Activated B cell treated with CpG ODN at 0.5 μM for 24 hours (primary cell): ENCODE results near the gene ENDOG. TPM values are rescaled to one million over a fixed set of nuclear protein-coding genes. Genes with fewer than 3 reads are reported as not detected.
"Not testable (repeated sequence)": the region's sequence is repeated elsewhere in the genome, so short reads cannot be mapped to it uniquely, and the experiment has no call there.

Experiments used
- ATAC-seq: fragments of 200-7000 bp; cut with Tn5 transposase; one replicate; pipeline ENCODE4 v1.10.0; 2021; ENCODE audit warnings: low read depth, mild to moderate bottlenecking, moderate library complexity
- CTCF ChIA-PET: fragments of 350-600 bp; sonication (Branson Sonifier 250); formaldehyde crosslinking; loops from one replicate; lab custom pipeline; 2021; ENCODE audit warnings: antibody characterized with exemption; lab: Charles Lee
- POLR2A ChIA-PET: fragments of 350-600 bp; sonication (Branson Sonifier 250); formaldehyde crosslinking; loops from one replicate; lab custom pipeline; 2021; ENCODE audit warnings: antibody characterized with exemption; lab: Charles Lee
- DNase-seq: peaks from one replicate; pipeline ENCODE4 v3.0.0; 2022
- H3K27ac Mint-ChIP-seq: one replicate; pipeline ENCODE4 v1.8.0; 2020; ENCODE audit warnings: mixed read lengths
- H3K27me3 Mint-ChIP-seq: one replicate; pipeline ENCODE4 v1.8.0; 2021; ENCODE audit warnings: mixed read lengths
- H3K36me3 Mint-ChIP-seq: one replicate; pipeline ENCODE4 v1.8.0; 2021; ENCODE audit warnings: low read depth, mixed read lengths
- H3K4me1 Mint-ChIP-seq: one replicate; pipeline ENCODE4 v1.8.0; 2021; ENCODE audit warnings: mixed read lengths
- H3K4me3 Mint-ChIP-seq: one replicate; pipeline ENCODE4 v1.8.0; 2020; ENCODE audit warnings: mild to moderate bottlenecking, mixed read lengths
- H3K9me3 Mint-ChIP-seq: one replicate; pipeline ENCODE4 v1.8.0; 2020; ENCODE audit warnings: mixed read lengths
- intact Hi-C: fragments of 100-400 bp; cut with micrococcal nuclease; formaldehyde crosslinking; loops from one replicate; pipeline ENCODE4 v1.15.1; 2024
- total RNA-seq: library from RNA; stranded (reverse); gene quantifications from 2 replicates; pipeline ENCODE4 v1.2.3, GENCODE V29; 2022
- TF ChIP-seq, protein P1 (sequence below): fragments of 200-600 bp; IDR thresholded peaks from one replicate; pipeline ENCODE4 v1.8.0; 2022; ENCODE audit warnings: antibody characterized with exemption, mild to moderate bottlenecking

The ENDOG gene
- total RNA-seq, 1 donor from 2014 or later: 16.9 TPM

DNA sequence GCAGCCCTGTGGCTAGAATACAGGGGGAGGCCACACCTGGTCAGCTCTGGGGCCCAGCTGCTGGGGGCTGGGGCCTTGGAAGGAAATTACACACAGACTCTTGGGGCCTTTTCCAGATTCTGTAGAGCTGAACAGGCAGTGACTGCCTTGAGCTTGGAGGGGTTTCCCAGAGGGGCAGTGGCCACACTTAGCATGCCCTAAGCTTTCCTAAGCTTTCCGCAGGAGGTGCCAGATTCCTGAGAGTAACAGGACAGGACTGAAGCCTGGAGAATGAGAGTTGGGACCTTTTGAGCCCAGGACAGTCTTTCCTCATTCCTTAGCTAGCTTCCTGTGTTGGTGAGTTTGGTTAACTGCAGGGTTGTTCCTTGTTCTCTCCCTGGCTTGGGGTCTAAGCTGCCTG is 29.9 kb upstream of the ENDOG start:
- ChIA-PET POLR2A (interaction anchor here (0.6 to 1.6 kb wide), 4 partner anchors 16 to 131 kb away, joined by 3 to 7 read pairs (median 6); partner anchors contain the start of gene SPOUT1), CTCF (interaction anchor here (0.8 to 2.2 kb wide), 3 partner anchors 30 to 140 kb away, joined by 3 to 9 read pairs (median 4); partner anchors contain the start of gene ENDOG)
- ATAC-seq: no peak
- Mint-ChIP-seq H3K9me3 (no peaks in the 10 kb centered on the region), H3K27ac (peak overlapping the region; percentile 85), H3K36me3 (peaks cover 43% of the 10 kb centered on the region), H3K4me3 (peak overlapping the region; percentile 95), H3K4me1 (peaks cover 14% of the 10 kb centered on the region), H3K27me3 (no peaks in the 10 kb centered on the region)
- TF ChIP-seq, protein P1, sequence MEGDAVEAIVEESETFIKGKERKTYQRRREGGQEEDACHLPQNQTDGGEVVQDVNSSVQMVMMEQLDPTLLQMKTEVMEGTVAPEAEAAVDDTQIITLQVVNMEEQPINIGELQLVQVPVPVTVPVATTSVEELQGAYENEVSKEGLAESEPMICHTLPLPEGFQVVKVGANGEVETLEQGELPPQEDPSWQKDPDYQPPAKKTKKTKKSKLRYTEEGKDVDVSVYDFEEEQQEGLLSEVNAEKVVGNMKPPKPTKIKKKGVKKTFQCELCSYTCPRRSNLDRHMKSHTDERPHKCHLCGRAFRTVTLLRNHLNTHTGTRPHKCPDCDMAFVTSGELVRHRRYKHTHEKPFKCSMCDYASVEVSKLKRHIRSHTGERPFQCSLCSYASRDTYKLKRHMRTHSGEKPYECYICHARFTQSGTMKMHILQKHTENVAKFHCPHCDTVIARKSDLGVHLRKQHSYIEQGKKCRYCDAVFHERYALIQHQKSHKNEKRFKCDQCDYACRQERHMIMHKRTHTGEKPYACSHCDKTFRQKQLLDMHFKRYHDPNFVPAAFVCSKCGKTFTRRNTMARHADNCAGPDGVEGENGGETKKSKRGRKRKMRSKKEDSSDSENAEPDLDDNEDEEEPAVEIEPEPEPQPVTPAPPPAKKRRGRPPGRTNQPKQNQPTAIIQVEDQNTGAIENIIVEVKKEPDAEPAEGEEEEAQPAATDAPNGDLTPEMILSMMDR: no peak
- no peak for DNase-seq
- intact Hi-C loops: no loop called here

DNA sequence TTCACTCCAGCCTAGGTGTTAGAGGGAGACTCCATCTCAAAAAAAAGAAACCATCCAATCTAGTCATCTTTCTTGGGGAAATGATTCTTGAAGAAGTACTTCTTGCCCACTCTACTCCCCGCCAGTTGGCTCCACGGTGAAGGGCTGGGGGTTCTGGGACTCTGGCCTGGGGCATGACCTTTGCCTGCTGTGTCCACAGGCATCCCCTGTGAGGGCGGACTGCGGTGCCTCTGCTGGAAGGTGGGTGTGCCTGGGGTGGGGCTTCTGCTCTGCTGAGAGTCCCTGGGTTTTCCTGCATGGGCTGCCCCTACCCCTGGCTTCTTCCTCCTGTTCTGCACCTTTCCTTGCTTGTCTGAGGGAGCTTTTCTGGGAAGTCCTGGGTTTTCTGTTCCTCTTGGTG is 27.8 kb upstream of the ENDOG start:
- DNase-seq: no peak
- Mint-ChIP-seq H3K36me3 (peaks cover 58% of the 10 kb centered on the region), H3K27me3 (no peaks in the 10 kb centered on the region), H3K9me3 (no peaks in the 10 kb centered on the region), H3K27ac (no peak overlapping the region), H3K4me1 (peaks cover 17% of the 10 kb centered on the region), H3K4me3 (no peak overlapping the region)
- CTCF ChIA-PET: no interaction called here
- intact Hi-C loops: no loop called here
- TF ChIP-seq, protein P1: no peak
- ATAC-seq: no peak
- POLR2A ChIA-PET: no interaction called here

DNA sequence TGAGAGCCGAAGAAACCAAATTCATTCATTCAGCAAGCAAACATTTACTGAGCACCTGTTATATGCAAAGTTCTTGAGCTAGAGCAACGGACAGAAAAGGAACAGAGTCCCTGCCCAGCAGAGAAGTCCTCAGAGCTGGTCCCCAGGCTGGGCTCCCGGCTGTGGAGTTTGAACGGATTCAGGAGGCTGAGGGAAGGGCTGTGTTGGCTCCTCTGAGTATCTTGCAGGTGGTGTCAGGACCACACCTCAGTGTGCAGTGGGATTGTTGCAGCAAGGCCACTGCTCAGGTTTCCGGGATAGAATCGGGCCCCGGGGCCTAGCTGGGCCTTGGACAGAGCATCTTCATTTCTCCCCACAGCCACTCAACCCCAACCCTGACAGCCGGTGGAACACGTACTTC is 26.2 kb upstream of the ENDOG start:
- ATAC-seq: no peak
- Mint-ChIP-seq H3K4me3 (no peak overlapping the region), H3K27me3 (no peaks in the 10 kb centered on the region), H3K27ac (no peak overlapping the region), H3K4me1 (peaks cover 15% of the 10 kb centered on the region), H3K36me3 (peaks cover 65% of the 10 kb centered on the region), H3K9me3 (no peaks in the 10 kb centered on the region)
- intact Hi-C loops: no loop called here
- CTCF ChIA-PET: no interaction called here
- POLR2A ChIA-PET: interaction anchor here (0.6 to 0.7 kb wide), 2 partner anchors 94 to 215 kb away, joined by 3 read pairs; no protein-coding TSS in a partner anchor
- TF ChIP-seq, protein P1: no peak
- DNase-seq: no peak

DNA sequence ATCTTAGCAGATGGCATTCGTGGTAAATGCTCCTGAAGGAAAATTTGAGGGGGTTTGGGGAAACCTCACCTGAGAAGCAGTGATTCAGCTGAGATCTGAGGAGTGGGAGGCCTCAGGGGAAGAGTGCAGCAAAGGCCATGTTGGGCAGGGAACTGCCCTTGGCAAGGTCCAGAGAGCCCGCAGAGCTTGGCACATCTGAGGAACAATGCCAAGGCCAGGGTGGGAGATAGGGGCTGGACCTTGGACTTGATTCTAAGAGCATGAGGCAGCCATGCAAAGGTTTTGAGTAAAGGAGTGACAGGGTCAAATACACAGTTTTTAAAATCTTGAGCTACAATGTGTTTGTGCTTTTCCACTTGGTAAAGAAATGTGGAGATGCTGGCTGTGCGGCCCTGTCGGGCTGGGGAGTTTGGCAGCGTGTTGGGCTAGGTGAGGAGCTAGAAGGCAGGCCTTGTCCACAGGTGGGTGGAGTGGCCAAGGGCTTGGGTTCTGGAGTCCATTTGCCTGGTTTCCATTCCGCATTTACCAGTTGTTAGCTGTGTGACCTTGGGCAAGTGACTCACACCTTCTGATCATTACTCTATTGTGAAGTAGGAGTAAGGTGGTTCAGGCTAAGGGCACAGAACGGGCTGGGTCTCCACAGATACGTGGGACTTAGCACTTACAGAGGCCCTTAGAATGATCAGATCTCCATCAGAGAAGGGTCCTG is 25.2 kb upstream of the ENDOG start:
- no peaks in the 10 kb centered on the region for H3K9me3 Mint-ChIP-seq
- H3K4me1 Mint-ChIP-seq: peaks cover 9% of the 10 kb centered on the region
- intact Hi-C loops: no loop called here
- H3K4me3 Mint-ChIP-seq: no peak overlapping the region
- no peaks in the 10 kb centered on the region for H3K27me3 Mint-ChIP-seq
- H3K36me3 Mint-ChIP-seq: peaks cover 70% of the 10 kb centered on the region
- POLR2A ChIA-PET: interaction anchor here (0.5 to 0.7 kb wide), 2 partner anchors 214 to 306 kb away, joined by 3 read pairs; no protein-coding TSS in a partner anchor
- no peak for DNase-seq
- no peak for ATAC-seq
- no peak overlapping the region for H3K27ac Mint-ChIP-seq
- TF ChIP-seq, protein P1: no peak
- CTCF ChIA-PET: no interaction called here

DNA sequence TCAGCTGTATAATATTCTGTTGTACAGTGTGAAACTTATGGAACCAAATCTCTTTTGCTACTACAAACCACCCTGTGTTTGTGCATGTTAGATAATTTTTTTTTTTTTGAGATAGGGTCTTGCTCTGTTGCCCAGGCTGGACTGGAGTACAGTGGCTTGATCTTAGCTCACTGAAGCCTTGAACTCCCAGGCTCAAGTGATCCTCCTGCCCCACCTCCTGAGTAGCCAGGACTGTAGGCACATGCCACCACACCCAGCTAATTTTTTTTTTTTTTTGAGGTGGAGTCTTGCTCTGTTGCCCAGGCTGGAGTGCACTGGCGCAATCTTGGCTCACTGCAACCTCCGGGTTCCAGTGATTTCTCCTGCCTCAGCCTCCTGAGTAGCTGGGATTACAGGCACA is 23.3 kb upstream of the ENDOG start:
- H3K27ac Mint-ChIP-seq, H3K9me3 Mint-ChIP-seq, H3K4me3 Mint-ChIP-seq, ATAC-seq, DNase-seq, H3K27me3 Mint-ChIP-seq, intact Hi-C loops, CTCF ChIA-PET, H3K4me1 Mint-ChIP-seq: not testable (repeated sequence)
- peaks cover 79% of the 10 kb centered on the region for H3K36me3 Mint-ChIP-seq
- POLR2A ChIA-PET: interaction anchor here (0.5 to 0.7 kb wide), 4 partner anchors 21 to 1472 kb away, joined by 3 to 9 read pairs (median 6); no protein-coding TSS in a partner anchor
